Fibroblast of the aortic adventitia (primary cell): ENCODE results near the gene ARHGAP26. TPM values are rescaled to one million over a fixed set of nuclear protein-coding genes. Genes with fewer than 3 reads are reported as not detected.
A peak's percentile ranks its signal among the peaks of the same experiment; 100 is the strongest.

ENCODE experiments used
- DNase-seq: peaks from one replicate; pipeline ENCODE4 v3.0.0-alpha.2; 2010; ENCODE audit warnings: low read depth
- H3K4me3 ChIP-seq: 2 replicates; pipeline ENCODE4 v1.5.1; 2011; ENCODE audit warnings: low read depth, mild to moderate bottlenecking, control low read depth, low read length, moderate library complexity
- CTCF ChIP-seq: IDR thresholded peaks from 2 replicates; pipeline ENCODE4 v1.5.1; 2011; ENCODE audit warnings: mild to moderate bottlenecking, low read length, control low read depth, inconsistent platforms; ENCODE audit not compliant: insufficient read depth
- total RNA-seq: library from RNA; depleted of rRNA; stranded (reverse); fragments of >200 nt; gene quantifications from 2 replicates; pipeline ENCODE4 v1.2.3, GENCODE V29; 2012; ENCODE audit warnings: low replicate concordance

ARHGAP26 gene
- total RNA-seq, 1 donor = 9.0 TPM

- TF ChIP-seq CTCF = no peak
- no peak overlapping the region for H3K4me3 ChIP-seq
- DNase-seq = no peak
Observed at GRCh38 chr5:142767178-142767577, 3.0 kb upstream of the ARHGAP26 start.

GRCh38 chr5:142767911-142768310, 2.3 kb upstream of the ARHGAP26 start:
- DNase-seq = no peak
- H3K4me3 ChIP-seq = no peak overlapping the region
- no peak for TF ChIP-seq CTCF

GRCh38 chr5:142769251-142769792, 855 bp upstream of the ARHGAP26 start:
- no peak for TF ChIP-seq CTCF
- peak overlapping the region; percentile 92 for H3K4me3 ChIP-seq
- DNase-seq = no peak

DNA sequence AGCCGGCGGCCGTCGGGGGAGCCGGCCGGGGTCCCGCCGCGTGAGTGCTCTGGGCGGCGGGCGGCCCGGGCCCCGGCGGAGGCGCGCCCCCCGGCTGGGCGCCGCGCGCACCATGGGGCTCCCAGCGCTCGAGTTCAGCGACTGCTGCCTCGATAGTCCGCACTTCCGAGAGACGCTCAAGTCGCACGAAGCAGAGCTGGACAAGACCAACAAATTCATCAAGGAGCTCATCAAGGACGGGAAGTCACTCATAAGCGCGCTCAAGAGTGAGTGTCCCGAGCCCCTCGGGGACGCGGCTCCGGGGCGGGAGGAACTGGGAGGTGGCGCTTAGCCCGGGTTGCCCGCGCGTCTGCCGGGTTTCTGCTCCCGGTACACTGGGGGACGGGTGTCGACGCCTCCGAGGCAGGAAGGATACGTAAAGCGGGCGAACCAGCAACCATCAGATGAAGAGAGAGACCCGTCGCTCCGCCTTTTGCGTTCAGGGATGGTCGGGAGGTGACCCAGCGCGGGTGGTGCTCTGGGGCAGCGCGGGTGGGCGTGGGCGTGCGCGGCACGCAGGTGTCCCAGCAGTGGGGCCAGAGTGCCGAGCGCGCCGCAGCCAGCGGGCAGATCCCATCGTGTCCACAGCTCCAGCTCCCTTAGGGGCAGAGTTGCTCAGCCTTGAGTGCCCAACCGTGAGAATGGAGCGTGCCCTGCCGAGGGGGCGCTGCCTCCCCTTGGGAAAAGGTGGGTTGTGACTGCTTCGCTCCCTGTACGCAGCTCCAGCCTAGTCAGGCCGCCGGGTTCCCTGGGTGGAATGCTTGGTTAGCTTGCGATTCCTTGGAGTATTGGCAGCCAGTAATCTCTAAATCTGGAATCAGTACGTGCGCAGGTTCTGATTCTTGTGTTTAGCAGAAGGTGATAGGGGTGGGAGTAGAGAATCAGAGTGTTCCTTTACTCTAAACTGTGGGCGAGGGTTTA, 753 bp downstream of the ARHGAP26 start:
- TF ChIP-seq CTCF = no peak
- peak; percentile 27 for DNase-seq
- H3K4me3 ChIP-seq = peak overlapping the region; percentile 92

DNA sequence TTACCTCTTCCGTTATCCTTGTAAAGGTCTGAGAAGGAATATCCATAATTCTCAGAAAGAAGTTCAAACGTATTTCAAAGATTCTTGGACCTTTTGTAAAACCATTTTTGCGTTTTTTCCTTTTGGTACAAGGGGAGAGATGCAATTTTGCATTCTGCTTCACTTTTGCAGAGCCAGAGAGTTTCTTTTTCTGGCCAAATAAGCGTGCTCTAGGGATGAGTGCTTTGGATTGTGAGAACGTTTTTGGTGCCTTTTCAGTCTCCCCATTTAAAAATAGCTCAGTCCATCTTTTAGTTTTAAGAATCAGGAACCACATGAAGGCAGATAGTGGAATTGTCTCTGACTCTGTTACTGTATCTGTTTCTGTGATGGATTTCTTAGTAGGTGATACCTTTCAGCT, 1.5 kb downstream of the ARHGAP26 start:
- no peak for DNase-seq
- peak overlapping the region; percentile 92 for H3K4me3 ChIP-seq
- TF ChIP-seq CTCF = no peak

GRCh38 chr5:142772446-142773293, 2.5 kb downstream of the ARHGAP26 start:
- no peak for DNase-seq
- peak overlapping the region; percentile 92 for H3K4me3 ChIP-seq
- no peak for TF ChIP-seq CTCF
